Right cardiac atrium (tissue), 5 donors: ENCODE data around the gene SAMSN1. TPM values are rescaled to one million over a fixed set of nuclear protein-coding genes. Genes with fewer than 3 reads are reported as not detected.
A peak's percentile ranks its signal among the peaks of the same experiment; 100 is the strongest.

Experiments
- ATAC-seq, 2 donors: fragments of 200-7000 bp; cut with Tn5 transposase; one replicate each; pipeline versions ENCODE4 v1.8.0 to v1.9.1; 2020; ENCODE audit warnings: moderate library complexity in 2 of 2, mild to moderate bottlenecking in 1 of 2
- DNase-seq, 3 donors: peaks; one replicate each; pipeline ENCODE4 v3.0.0-alpha.2; 2020
- H3K27ac ChIP-seq: one replicate; pipeline ENCODE4 v1.5.1; 2013; ENCODE audit warnings: mild to moderate bottlenecking, low read length, control low read depth, moderate library complexity
- H3K27me3 ChIP-seq: one replicate; pipeline ENCODE4 v1.6.1; 2013; ENCODE audit not compliant: control insufficient read depth, insufficient read depth
- H3K4me1 ChIP-seq: one replicate; pipeline ENCODE4 v1.6.1; 2013; ENCODE audit warnings: low read length; ENCODE audit not compliant: control insufficient read depth, insufficient read depth
- H3K4me3 ChIP-seq: one replicate; pipeline ENCODE4 v1.5.1; 2013; ENCODE audit warnings: low read length, control low read depth
- H3K9me3 ChIP-seq: one replicate; pipeline ENCODE4 v1.6.1; 2013; ENCODE audit warnings: low read length; ENCODE audit not compliant: control insufficient read depth
- WGBS: extraction: QIAGEN DNeasy Blood & Tissue Kit; methylation state at CpG from one replicate; pipeline ENCODE4 v1.1.7; 2013; 5-methylcytosine and 5-hydroxymethylcytosine counted together
- intact Hi-C, 4 donors: fragments of 100-400 bp; cut with DNase I; formaldehyde crosslinking; loops; one replicate each; pipeline versions ENCODE4 v1.11.0 to v1.14.0; 2022 to 2023
- long read RNA-seq, 4 donors: library from polyadenylated mRNA; unstranded; transcript quantifications; one replicate each; pipeline ENCODE4 v2.0.0, GENCODE V29; 2020 to 2021
- polyA plus RNA-seq: library from polyadenylated mRNA; stranded (reverse); fragments of 200-250 nt; gene quantifications from one replicate; pipeline ENCODE4 v1.2.3, GENCODE V29; 2013
- total RNA-seq, 4 donors: library from RNA; stranded (reverse); fragmentation: NEBNext Ultra II Directional; extraction: Animal tissue kit (Norgen Biotek cat#: 25700); gene quantifications; one replicate each; pipeline ENCODE4 v1.2.1, GENCODE V29; 2021
- donor health status: healthy with polysubstance abuse.
- donor health status: DM: no; HTN: yes; CAD: no.
- donor health status: DM: no; HTN: no; CAD: no.
- donor health status: DM: no; HTN: yes; CAD: no; lungs with severe emphysema.
- donor health status: DM: yes; HTN: yes; CAD: no.

The SAMSN1 gene
- total RNA-seq (1 to 10 TPM; 2.8 to 4.7 (median 4.1) TPM), polyA plus RNA-seq (1.9 TPM)
- long read RNA-seq, donor 1, partial matches to known transcripts, result 0 of 2 reads
- long read RNA-seq, donor 1, other reads (novel, unspliced or antisense), result 0 of 2 reads
- long read RNA-seq, donor 2, result 0 reads
- long read RNA-seq, donor 3, transcript SAMSN1-204 (8 exons, 1,888 nt), result major isoform, 12 of 15 reads
- long read RNA-seq, donor 3, partial matches to known transcripts, result 0 of 15 reads
- long read RNA-seq, donor 3, other reads (novel, unspliced or antisense), result 3 of 15 reads
- long read RNA-seq, donor 4, partial matches to known transcripts, result 0 of 2 reads
- long read RNA-seq, donor 4, other reads (novel, unspliced or antisense), result 1 of 2 reads

- intact Hi-C loops, result no loop called here
- Histone ChIP-seq H3K27ac (no peak within 1 kb of the TSS), H3K27me3 (no peaks in the 10 kb centered on the region), H3K4me3 (peak within 1 kb of the TSS; percentile 35), H3K9me3 (no peaks in the 10 kb centered on the region), H3K4me1 (no peaks in the 10 kb centered on the region)
- WGBS, result 61% methylated on average over 1 of the region's 1 CpG
- DNase-seq, result peak; percentile 17 to 52 (median 46)
- ATAC-seq, result peak; percentile 71 to 74
Measured at GRCh38 chr21:14545906-14546480, at the start of gene SAMSN1. SAMSN1 (minus strand) TSS chr21:14546315; CDS start chr21:14546261, 54 bp downstream.

GRCh38 chr21:14595449-14595848, 49.3 kb upstream of the SAMSN1 start:
- Histone ChIP-seq H3K4me3 (no peak overlapping the region), H3K27me3 (no peaks in the 10 kb centered on the region), H3K9me3 (no peaks in the 10 kb centered on the region), H3K4me1 (no peaks in the 10 kb centered on the region), H3K27ac (no peak overlapping the region)
- DNase-seq (no peak), ATAC-seq (no peak)
- WGBS, result 96% methylated on average over 1 of the region's 1 CpG
- intact Hi-C loops, result no loop called here

- DNase-seq (no peak), ATAC-seq (no peak)
- 94% methylated on average over 2 of the region's 2 CpGs for WGBS
- Histone ChIP-seq H3K4me3 (no peak overlapping the region), H3K9me3 (no peaks in the 10 kb centered on the region), H3K4me1 (no peaks in the 10 kb centered on the region), H3K27ac (no peak overlapping the region), H3K27me3 (no peaks in the 10 kb centered on the region)
- intact Hi-C loops, result no loop called here
Measured at GRCh38 chr21:14594967-14595366, 48.9 kb upstream of the SAMSN1 start.

- Histone ChIP-seq H3K9me3 (no peaks in the 10 kb centered on the region), H3K4me3 (no peak overlapping the region), H3K4me1 (no peaks in the 10 kb centered on the region), H3K27ac (no peak overlapping the region), H3K27me3 (no peaks in the 10 kb centered on the region)
- intact Hi-C loops, result no loop called here
- ATAC-seq, result no peak
- no peak for DNase-seq
Measured at GRCh38 chr21:14593230-14593629, 47.1 kb upstream of the SAMSN1 start.

- Histone ChIP-seq H3K4me1 (no peaks in the 10 kb centered on the region), H3K27ac (no peak overlapping the region), H3K9me3 (no peaks in the 10 kb centered on the region), H3K4me3 (no peak overlapping the region), H3K27me3 (no peaks in the 10 kb centered on the region)
- 65% methylated on average over 4 of the region's 4 CpGs for WGBS
- intact Hi-C loops, result no loop called here
- ATAC-seq, result no peak
- DNase-seq, result no peak
Measured at GRCh38 chr21:14592296-14593000, 46.3 kb upstream of the SAMSN1 start.

- intact Hi-C loops, result no loop called here
- DNase-seq (peak; percentile 33 to 60 (median 37)), ATAC-seq (peak; percentile 72 to 84)
- H3K27me3 ChIP-seq, result no peaks in the 10 kb centered on the region
- H3K9me3 ChIP-seq, result no peaks in the 10 kb centered on the region
- no peaks in the 10 kb centered on the region for H3K4me1 ChIP-seq
- H3K27ac ChIP-seq, result no peak overlapping the region
- WGBS, result 58% methylated on average over 2 of the region's 2 CpGs
- H3K4me3 ChIP-seq, result no peak overlapping the region
Measured at GRCh38 chr21:14591882-14592281, 45.8 kb upstream of the SAMSN1 start.

GRCh38 chr21:14591377-14591776, 45.3 kb upstream of the SAMSN1 start:
- intact Hi-C loops, result no loop called here
- H3K4me1 ChIP-seq, result no peaks in the 10 kb centered on the region
- no peak overlapping the region for H3K4me3 ChIP-seq
- no peaks in the 10 kb centered on the region for H3K27me3 ChIP-seq
- no peak overlapping the region for H3K27ac ChIP-seq
- no peak for DNase-seq
- ATAC-seq, result no peak
- no peaks in the 10 kb centered on the region for H3K9me3 ChIP-seq

- intact Hi-C loops, result no loop called here
- Histone ChIP-seq H3K9me3 (no peaks in the 10 kb centered on the region), H3K27ac (no peak overlapping the region), H3K4me1 (no peaks in the 10 kb centered on the region), H3K27me3 (no peaks in the 10 kb centered on the region), H3K4me3 (no peak overlapping the region)
- 87% methylated on average over 7 of the region's 7 CpGs for WGBS
- ATAC-seq, result no peak
- DNase-seq, result no peak
Measured at GRCh38 chr21:14589855-14590563, 43.9 kb upstream of the SAMSN1 start.

GRCh38 chr21:14587266-14587665, 41.2 kb upstream of the SAMSN1 start:
- H3K9me3 ChIP-seq, result no peaks in the 10 kb centered on the region
- H3K4me3 ChIP-seq, result no peak overlapping the region
- intact Hi-C loops, result no loop called here
- no peak for ATAC-seq
- no peaks in the 10 kb centered on the region for H3K27me3 ChIP-seq
- no peak for DNase-seq
- H3K27ac ChIP-seq, result no peak overlapping the region
- H3K4me1 ChIP-seq, result no peaks in the 10 kb centered on the region

GRCh38 chr21:14585122-14585521, 39.0 kb upstream of the SAMSN1 start:
- intact Hi-C loops, result no loop called here
- Histone ChIP-seq H3K9me3 (no peaks in the 10 kb centered on the region), H3K4me3 (no peak overlapping the region), H3K27me3 (no peaks in the 10 kb centered on the region), H3K4me1 (no peaks in the 10 kb centered on the region), H3K27ac (no peak overlapping the region)
- no peak for DNase-seq
- ATAC-seq, result no peak
- WGBS, result 53% methylated on average over 1 of the region's 1 CpG
